Endothelial cell of umbilical vein (primary cell): ENCODE data around the gene MICB.
"Not testable (repeated sequence)": the region's sequence is repeated elsewhere in the genome, so short reads cannot be mapped to it uniquely, and the experiment has no call there.

Experiments
- FOS ChIP-seq: IDR thresholded peaks from 2 replicates; pipeline ENCODE4 v1.6.1; 2011; ENCODE audit warnings: mild to moderate bottlenecking, low read length, moderate library complexity, borderline replicate concordance; ENCODE audit not compliant: insufficient read depth
- POLR2A ChIP-seq: IDR thresholded peaks from 2 replicates; pipeline ENCODE4 v1.6.1; 2012; ENCODE audit warnings: low read depth, mild to moderate bottlenecking, control low read depth, low read length
- TF ChIP-seq, protein P1 (sequence below), 2 donors: IDR thresholded peaks; 1 replicate in 1 of 2; 2 replicates in 1 of 2; pipeline ENCODE4 v1.5.1; 2011; ENCODE audit warnings: low read length in 2 of 2, mild to moderate bottlenecking in 2 of 2, moderate library complexity in 2 of 2, control low read depth in 1 of 2, inconsistent platforms in 1 of 2, low read depth in 1 of 2; ENCODE audit not compliant: insufficient read depth in 1 of 2; ENCODE audit errors: extremely low read depth in 1 of 2

DNA sequence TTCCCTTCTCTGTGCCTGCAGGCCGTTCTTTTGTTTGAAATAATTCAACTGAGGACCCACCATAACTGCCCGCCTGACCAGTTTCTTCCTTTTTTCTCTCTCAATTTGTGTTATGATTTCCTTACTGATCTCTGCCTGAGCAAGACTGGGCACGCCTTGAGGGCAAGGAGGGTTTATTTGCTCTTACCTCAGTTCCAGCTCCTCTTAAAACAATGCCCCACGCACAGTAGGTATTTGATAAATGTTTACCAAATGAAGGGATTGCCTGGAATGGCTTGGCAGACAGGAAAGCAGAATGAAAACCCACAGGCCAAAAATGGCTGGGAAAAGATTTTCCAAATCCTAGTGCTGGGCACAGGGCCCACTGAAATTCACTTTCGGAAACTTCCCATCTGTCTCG is 10.3 kb upstream of the MICB start:
- TF ChIP-seq FOS, POLR2A: not testable (repeated sequence)
- TF ChIP-seq, protein P1, sequence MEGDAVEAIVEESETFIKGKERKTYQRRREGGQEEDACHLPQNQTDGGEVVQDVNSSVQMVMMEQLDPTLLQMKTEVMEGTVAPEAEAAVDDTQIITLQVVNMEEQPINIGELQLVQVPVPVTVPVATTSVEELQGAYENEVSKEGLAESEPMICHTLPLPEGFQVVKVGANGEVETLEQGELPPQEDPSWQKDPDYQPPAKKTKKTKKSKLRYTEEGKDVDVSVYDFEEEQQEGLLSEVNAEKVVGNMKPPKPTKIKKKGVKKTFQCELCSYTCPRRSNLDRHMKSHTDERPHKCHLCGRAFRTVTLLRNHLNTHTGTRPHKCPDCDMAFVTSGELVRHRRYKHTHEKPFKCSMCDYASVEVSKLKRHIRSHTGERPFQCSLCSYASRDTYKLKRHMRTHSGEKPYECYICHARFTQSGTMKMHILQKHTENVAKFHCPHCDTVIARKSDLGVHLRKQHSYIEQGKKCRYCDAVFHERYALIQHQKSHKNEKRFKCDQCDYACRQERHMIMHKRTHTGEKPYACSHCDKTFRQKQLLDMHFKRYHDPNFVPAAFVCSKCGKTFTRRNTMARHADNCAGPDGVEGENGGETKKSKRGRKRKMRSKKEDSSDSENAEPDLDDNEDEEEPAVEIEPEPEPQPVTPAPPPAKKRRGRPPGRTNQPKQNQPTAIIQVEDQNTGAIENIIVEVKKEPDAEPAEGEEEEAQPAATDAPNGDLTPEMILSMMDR (IDR thresholded peaks at IDR 0.05; ENCODE audit: extremely low read depth in 1 of 2, insufficient read depth in 1 of 2, low read depth in 1 of 2, low read length in 2 of 2): not testable (repeated sequence)
